Endometrium (tissue), 2 donors: ENCODE results near the gene TMEM266.
"Not testable (repeated sequence)": the region's sequence is repeated elsewhere in the genome, so short reads cannot be mapped to it uniquely, and the experiment has no call there.

ENCODE experiments used
- FAIRE-seq: peaks from 2 replicates; lab custom pipeline; 2012; peaks lifted over from hg19 to GRCh38; lab: Jason Lieb, UNC
- donor health status: control.
- donor health status: control.

TMEM266 gene, protein sequence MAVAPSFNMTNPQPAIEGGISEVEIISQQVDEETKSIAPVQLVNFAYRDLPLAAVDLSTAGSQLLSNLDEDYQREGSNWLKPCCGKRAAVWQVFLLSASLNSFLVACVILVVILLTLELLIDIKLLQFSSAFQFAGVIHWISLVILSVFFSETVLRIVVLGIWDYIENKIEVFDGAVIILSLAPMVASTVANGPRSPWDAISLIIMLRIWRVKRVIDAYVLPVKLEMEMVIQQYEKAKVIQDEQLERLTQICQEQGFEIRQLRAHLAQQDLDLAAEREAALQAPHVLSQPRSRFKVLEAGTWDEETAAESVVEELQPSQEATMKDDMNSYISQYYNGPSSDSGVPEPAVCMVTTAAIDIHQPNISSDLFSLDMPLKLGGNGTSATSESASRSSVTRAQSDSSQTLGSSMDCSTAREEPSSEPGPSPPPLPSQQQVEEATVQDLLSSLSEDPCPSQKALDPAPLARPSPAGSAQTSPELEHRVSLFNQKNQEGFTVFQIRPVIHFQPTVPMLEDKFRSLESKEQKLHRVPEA

DNA sequence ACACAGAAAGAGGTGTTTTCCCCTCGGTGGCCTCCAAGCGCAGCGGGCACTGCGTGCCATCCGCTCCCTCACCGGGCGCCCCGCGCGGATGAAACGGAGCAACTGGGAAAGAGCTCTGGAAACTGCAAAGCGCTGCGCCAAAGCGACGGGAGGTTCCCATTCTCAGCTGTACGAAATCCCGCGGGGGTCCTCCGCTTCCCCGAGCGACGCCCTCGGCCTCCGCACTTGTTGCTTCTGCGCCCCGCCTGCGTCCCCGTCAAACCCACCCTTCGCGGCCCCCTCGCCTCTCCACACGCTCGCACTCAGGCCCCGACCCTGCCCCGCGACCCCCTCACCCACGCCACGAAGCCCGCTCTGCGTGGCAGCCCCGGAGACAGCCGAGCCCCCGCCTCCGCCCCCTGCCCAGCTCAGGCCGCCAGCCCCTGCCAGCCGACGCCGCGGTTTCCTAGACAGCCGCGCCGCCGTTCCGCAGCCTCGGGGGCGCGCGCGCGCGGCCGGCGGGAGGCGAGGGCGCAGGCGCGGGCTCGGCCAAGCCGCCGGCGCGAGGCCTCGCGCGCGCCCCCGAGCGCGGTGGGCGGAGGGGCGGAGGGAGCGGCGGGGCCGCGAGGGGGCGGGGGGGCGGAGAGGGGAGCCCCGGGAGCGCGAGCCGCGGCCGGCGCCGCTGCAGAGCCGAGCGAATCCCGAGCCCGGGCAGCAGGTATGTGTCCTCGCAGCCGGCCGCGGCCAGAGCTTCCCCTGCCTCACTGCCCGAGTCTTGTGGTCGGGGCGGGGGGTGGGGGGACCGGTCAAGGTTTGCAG lies at the start of gene TMEM266:
TMEM266 (plus strand) TSS at position 666 of the 798 bp plus-strand sequence. CDS start 74,279 bp downstream, outside the sequence.
- FAIRE-seq, result no peak

DNA sequence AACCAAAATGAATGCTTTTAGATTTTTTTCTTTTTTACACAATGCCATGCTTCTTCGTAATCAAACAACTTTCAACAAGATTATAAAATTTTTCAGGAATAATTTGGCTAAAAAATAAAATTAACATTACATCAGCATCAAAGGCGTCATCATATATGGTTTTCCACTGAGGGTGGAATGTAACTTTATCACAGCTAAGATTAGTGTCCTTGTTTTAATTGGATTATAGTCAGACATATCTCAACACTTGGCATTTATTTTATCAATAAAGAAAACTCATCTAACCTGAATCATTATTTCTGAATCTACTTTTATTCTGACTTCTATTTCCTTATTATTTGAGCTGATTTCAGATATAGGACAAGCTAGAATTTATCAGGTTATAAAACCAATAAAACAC lies 49.2 kb upstream of the TMEM266 start:
- no peak for FAIRE-seq

DNA sequence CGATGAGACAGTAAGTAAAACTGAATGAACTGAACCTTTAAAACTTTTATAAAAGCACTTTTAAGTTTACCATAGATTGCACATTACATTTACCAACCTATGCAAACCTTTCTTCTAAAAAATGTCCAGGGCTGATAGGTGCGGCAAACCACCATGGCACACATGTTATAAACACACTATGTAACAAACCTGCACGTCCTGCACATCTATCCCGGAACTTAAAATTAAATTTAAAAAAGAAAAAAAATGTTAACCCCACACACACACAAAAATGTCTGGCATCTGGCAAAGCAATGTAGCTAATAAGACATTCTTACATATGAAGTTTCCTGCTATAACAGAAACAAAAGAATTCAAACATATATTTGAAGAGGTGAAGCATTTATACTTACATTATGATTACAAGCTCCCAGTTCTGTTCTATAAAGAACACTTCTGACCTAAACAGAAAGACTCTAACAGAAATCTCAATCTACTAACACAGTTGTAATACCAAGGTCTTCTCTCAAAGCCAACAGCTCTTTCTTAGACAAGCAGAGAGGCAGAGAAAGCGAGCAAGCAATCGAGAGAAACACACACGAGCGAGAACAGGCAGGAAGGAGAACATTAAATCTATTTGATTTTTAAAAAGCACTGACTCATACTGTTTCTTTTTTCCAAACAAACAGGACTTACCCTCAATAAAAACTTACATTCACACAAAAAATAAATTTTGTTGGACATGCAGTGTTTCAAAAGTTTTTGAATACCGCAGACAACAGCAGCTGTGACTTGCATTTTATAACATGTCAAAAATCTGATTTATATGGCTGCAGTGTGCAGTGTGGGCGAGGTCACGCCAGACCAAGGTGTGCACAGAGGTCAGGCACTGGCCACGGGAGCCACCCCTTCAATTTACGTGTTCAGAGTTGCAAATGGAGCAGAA lies 47.9 kb upstream of the TMEM266 start, which contains the start of gene NRG4:
NRG4 (minus strand) TSS at position 798 of the 925 bp plus-strand sequence. CDS start 1,194 bp downstream, outside the sequence.
- FAIRE-seq, result no peak

DNA sequence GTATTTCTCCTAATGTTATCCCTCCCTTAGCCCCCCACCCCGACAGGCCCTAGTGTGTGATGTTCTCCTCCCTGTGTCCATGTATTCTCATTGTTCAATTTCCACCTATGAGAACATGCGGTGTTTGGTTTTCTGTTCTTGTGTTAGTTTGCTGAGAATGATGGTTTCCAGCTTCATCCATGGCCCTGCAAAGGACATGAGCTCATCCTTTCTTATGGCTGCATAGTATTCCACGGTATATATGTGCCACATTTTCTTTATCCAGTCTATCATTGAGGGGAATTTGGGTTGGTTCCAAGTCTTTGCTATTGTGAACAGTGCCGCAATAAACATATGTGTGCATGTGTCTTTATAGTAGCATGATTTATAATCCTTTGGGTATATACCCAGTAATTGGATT lies 46.3 kb upstream of the TMEM266 start:
- not testable (repeated sequence) for FAIRE-seq

DNA sequence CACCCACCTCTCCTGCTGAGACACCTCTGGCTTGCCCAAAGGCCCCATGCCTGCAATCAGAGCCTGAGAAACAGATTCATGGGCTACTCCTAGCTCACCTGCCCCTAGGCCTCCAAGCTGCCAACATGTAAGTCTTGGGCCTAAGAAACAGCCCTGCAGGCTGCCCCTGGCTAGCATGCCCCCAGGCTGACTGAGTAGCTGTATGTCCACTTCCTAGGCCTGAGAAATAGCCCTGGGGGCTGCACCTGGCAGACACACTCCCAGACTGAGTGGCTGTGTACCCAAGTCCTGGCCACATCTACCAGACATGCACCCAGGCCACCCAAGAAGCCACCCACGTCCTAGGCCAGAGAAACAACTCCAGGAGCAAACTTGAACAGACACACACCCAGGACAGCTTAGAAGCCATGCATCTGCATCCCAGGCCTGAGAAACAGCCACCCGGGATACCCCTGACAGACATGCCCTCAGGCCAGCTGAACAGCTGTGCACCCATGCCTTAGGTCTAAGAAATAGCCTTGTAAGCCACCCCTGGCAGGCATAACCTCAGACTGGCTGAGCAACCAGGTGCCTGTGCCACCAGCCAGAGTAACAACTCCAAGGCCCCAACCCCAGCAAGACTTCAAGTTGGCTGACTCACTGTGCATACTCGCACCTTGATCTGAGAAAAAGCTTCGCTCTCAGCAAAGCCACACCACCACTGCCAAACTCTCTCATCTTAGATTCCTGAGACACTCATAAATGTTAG lies 35.6 kb upstream of the TMEM266 start:
- no peak for FAIRE-seq

DNA sequence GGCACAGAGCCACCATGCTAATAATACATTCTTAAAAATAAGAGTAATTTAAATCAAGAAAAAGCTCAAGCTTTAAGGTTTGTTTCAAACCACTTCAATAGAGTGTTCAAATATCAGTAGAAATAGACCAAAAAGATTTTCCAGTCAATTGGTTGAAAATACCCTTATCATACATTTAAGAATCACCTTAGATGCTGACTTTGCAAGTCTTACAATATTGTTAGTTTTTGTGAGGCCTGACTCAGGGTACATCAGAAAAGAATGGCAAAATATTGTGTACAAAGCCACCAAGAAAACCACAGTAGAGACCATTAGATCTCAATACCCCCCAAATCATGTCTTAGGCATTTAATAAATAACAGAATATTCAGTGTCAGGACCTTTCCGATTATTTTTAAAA lies 27.7 kb upstream of the TMEM266 start:
- no peak for FAIRE-seq

DNA sequence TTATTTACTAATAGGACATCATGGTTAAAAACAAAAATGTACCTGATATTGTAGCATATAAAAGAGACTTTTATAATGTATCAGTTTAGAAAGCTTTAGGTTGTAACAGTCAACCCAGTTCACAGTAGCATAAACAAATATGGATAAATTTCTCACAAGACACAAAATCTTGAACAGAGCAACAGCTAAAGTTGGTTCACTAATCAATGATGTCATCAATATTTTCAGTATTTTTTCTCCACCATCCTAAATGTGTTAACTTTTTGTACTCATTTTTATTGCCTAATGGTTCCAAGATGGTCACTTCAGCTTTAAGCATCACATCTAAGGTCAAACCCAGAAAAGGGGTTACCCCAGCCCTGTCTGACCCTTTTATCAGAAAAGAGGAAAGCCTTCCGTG lies 26.3 kb upstream of the TMEM266 start:
- no peak for FAIRE-seq

DNA sequence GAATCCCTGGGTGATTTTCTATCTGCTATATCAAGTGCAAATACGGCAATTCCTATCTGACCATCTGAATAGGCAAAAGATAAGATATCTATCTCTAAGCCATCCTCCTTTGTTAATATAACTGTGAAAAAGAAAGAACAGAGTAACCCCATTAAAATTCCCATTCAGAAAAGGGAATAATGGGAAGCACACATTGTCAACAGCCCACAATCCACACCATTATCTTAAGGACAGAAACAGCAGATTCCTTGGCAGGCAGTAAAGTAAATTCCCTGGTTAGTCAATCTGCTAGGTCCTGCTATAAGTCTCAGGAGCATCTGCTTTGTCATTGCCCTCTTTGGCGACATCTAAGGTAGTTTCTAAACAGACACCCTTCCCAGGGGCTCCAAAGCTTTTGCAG lies 25.7 kb upstream of the TMEM266 start:
- no peak for FAIRE-seq

DNA sequence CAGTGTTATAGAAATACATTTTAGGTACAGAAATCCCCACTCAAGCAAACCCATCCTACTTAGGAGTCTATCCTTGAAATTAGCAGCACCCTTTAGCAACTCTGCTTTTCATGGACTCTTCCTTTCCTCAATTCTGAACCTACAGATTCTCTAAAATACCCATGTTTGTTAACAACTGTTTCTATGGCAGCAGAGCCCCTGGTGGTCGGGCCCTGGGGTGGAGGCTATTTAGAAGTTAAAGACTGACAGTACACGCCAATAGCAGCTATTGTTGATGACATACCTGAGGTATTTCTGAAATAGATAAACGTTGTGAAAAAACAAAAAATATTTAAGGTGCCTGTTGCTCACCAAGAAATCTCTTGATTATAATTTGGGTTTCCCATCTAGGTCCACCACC lies 24.2 kb upstream of the TMEM266 start:
- FAIRE-seq, result no peak

DNA sequence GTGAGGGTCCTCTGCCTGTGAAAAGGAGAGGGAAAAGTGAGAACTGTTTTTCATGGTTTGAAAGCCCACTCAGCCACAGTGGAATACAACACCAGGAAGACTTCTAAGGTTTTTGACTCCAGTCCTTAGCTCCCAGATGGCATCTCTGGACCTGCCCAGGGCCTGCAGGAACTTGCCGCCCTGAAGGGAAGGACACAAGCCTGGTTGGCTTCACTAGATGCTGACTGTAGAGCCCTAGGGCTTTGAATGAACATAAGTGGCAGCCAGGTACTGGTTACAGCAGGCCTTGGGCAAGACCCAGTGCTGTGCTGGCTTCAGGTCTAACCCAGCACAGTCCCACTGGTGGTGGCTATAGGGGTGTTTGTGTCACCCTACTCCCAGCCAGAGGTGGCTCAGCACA lies 21.3 kb upstream of the TMEM266 start:
- FAIRE-seq, result no peak

DNA sequence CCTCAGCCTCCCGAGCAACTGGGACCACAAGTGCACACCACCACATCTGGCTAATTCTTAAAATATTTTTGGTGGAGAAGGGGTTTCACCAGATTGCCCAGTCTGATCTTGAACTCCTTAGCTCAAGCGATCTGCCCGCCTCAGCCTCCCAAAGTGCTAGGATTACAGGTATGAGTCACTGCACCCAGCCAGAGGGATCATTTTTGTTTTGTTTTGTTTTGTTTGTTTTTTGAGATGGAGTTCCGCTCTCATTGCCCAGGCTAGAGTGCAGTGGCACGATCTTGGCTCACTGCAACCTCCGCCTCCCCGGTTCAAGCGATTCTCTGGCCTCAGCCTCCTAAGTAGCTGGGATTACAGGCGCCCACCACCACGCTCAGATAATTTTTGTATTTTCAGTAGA lies 5.6 kb upstream of the TMEM266 start:
- not testable (repeated sequence) for FAIRE-seq

DNA sequence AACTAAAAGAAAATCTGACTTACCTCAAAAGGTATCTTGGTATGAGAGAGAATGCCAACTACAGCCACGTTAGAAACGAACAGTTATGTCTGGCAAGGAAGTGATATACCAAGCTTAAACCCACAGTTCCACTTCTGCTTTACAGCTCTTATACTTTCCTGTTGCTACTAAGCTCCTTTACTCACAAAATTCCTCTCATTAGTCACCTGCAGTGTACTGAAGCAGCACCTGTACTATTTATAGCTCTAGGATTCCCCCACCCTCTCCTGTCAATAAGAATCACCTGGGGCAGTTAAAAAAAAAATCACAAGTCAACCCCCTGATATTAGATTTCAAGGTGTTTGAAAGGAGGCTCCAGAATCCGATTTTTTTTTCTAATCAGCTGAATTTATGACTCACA lies 2.9 kb upstream of the TMEM266 start:
- no peak for FAIRE-seq

DNA sequence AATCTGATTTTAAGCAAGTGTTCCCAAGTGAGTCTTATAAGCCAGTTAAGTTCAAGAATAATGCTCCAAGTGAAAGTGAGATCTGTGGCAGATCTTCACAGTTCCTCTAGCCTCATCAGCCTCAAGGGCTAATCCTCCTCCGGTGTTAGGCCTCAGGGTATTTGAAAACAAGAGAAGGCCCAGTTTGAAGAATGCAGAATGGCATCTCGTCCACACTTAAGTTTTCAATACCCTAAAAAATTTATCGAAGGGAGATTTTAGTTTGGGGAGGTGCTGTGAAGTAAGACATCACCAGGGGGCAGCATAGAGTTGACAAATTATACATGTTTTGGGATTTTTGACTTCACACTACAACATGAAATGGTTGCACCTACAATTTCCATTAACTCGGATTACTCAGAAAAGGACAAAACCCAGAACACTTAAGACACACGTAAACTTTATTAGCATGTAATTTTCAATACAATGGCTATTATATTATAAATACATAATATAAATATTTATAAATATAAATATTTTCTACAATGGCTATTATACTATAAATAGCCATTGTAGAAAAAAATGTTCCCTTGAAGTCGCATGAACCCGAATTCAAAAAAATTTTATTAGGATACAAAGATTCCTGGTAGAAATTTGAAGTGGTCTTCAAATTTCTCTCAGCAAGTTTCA lies 2.3 kb upstream of the TMEM266 start:
- FAIRE-seq, result peak; percentile 18

DNA sequence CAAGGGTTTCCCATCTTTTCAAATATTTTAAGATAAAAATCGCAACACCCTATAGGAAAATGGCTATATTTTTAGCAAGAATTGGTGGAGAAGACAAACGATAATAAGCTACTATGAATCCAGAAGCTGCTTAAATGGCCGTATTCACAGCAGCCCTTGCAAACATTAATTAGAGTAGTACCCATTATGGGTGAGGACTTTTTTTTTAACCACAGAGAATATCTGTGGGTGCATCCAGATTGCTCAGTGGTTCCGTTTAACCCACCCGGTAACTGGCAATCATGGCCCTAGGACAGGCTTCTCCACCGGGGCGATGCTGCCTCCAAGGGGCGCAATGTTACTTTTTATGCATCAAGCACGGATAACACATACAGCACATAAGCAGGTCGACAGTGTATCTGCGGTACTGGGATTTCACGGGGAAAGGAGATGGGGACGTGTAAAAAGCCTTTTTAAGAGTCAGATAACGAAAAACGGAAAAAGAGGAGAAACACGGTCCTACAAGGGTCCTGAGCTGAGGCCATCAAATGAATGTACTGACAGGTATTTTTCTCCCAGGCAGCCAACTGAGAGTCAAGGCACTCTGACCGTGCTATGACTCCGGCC lies 968 bp upstream of the TMEM266 start:
- FAIRE-seq, result no peak

DNA sequence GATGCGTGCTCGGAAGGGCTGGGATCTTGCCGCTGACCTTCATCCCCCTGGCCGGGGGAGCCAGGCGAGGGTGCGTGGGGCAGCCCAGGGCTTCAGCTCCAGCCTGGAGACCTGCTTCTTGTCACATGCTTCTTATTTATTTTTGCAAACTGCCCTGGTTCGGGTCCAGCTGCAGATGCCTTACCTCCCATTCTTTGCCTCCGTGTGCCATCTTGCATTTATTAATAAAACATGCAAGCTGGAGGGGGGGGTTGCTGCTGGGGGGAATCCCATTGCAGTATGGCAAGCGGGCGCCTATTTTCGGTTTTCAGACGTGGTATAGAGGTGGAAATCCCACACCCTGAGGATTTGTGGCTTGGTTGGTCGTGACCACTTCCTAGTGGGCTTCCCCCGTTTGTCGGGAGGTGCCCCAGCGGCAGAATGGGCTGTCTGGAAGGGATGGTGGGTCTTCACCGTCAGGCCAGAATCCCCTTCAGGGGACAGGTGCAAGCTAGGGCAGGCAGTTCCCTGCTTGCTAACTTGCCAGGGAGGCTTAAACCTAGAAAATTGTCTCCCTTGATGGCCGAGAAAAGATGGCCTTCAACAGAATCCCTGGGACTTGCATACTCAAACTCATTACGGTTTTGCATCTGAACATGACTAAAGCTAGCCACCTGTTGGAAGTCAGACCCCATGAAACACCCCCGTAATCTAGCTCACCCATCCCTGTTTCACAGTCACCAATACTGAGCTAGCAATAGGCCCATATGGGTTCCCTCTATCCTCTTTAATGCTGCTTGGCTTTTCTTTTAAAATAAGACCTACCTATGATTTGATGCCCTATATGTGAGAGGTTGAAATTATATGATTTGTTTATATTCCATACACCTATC lies 569 bp downstream of the TMEM266 start:
- no peak for FAIRE-seq

DNA sequence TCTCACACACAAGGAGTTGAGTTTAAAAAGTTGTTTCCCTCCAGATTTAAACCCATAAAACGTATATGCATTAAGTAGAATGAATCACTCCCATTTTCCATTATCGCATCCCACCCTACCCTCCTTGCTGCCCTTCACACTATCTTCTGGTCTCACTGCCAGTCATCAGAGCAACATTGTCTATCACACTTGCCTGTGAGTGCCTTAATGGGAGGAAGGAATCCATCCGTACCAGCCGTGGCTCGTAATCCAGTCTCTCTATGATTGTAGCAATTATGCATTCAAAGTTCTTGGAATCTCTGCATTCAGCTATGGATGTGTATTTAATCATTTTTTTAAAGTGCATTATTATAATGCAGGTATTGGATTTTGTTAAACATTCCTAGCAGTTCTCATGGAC lies 1.9 kb downstream of the TMEM266 start:
- no peak for FAIRE-seq

DNA sequence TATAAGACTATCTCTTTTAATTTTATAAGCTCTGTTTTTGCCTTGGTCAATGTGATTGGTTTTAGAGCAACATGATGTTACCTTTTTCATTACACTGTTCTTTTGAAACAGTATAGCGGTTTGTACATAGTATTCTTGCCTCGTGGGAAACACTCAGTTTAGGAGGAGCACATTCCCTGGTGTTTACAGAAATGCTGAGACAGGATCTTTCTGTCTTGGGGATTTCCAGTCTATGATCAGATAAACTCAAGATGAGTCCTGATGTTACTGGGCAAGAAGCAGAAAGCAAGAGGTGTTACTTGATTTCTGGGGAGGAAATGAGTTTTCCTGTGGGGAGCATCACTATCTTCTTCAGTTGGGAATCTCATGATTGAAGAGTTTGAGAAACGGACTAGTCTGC lies 2.5 kb downstream of the TMEM266 start:
- no peak for FAIRE-seq

DNA sequence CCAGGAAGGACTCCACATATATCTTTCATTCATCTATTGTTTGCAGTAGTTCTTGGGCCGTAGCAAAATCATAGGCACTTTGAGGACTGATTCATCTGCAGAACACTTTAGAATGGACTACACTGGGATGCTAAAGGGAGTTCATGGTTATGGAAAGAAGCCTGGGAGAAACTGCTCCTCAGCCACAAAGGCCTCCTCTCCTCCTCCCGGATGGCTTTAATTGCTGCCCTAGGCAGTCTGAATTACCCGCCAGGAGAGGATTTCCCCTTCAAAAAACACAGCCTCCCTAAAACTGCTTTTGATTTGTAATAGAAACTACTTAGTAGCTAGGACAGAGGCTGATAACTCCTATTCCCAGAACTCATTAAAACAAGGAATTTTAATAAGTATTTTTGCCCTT lies 4.6 kb downstream of the TMEM266 start:
- FAIRE-seq, result no peak

DNA sequence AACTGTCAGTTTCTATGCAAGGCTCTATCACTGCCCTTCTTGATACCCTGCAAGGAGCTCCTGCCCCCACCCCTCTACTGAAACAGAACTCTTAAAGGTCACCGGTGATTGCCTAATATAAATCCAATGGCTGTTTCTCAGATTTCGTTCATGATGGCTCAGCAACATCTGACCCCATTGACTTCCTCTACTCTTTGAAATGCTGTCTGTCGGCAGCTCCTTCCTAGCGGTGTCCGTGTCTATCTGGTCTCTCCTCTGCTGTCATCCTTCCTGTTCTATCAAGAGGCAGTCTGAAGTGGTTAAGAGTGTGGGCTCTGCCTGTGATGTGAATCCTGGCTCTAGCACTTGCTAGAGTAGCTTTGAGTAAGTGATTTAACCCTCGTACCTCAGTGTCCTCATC lies 5.5 kb downstream of the TMEM266 start:
- FAIRE-seq, result no peak
